CD4-positive, alpha-beta T cell treated with Interleukin-4 for 4 hours (primary cell): ENCODE data around the gene TMPRSS7.
"Not testable (repeated sequence)": the region's sequence is repeated elsewhere in the genome, so short reads cannot be mapped to it uniquely, and the experiment has no call there.

Experiments used
- DNase-seq: peaks from one replicate; pipeline ENCODE4 v3.0.0-alpha.2; 2020

The TMPRSS7 gene

GRCh38 chr3:112012205-112012992 lies 22.1 kb upstream of the TMPRSS7 start:
- DNase-seq = no peak

- peak; percentile 65 for DNase-seq
Observed at GRCh38 chr3:112013058-112013783, 21.3 kb upstream of the TMPRSS7 start.

DNA sequence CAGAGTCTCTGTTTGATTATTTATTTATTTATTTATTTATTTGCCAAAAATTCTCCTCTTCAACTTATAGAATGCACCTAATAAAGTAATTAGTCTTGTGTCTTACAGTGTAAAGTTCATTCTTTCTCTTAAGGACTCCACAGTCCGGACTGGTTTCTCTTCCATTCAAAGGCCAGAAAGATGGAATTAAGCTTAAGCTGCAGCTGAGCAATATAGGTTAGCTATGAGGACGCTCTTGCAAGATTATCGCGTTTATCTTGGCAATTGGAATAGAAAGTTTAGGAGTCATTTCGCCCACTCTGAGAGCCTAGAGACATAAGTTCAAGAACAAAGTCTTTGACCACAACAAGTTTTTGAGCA lies 20.8 kb upstream of the TMPRSS7 start:
- no peak for DNase-seq

- no peak for DNase-seq
Observed at GRCh38 chr3:112017091-112017490, 17.4 kb upstream of the TMPRSS7 start.

DNA sequence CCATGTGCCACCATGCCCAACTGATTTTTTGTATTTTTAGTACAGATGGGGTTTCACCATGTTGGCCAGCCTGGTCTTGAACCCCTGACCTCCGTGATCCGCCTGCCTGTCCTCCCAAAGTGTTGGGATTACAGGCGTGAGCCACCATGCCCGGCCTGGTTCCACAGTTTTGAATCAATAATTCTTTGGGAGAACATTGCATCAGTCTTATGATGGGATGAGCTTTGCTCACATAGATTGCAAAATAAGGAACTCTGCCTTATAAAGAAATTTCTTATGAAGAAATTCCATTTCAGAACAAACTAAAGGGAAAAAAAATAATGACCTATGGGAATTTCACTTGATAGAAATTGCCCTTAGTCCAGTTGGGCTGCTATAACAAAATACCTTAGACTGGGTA lies 15.8 kb upstream of the TMPRSS7 start:
- DNase-seq = no peak

DNA sequence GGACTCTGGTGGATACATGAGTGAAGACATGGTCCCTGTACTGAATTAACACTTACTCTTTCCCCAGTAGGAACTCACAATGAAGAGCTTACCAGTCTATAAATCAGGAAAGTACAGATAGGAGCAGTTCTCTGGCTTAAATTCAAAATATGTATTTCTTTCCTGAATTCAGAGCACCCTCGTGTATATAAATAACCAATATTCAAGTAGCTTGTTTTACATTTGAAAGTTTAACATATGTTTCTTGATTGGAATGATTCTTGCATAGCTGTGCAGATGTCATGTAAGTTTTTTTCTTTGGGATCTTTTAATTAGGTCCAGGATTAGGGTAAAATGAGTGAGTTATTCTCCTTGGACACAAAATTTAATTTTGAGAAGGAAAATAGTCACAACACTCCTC lies 14.8 kb upstream of the TMPRSS7 start:
- DNase-seq = no peak

- no peak for DNase-seq
Observed at GRCh38 chr3:112020674-112021085, 13.9 kb upstream of the TMPRSS7 start.

DNA sequence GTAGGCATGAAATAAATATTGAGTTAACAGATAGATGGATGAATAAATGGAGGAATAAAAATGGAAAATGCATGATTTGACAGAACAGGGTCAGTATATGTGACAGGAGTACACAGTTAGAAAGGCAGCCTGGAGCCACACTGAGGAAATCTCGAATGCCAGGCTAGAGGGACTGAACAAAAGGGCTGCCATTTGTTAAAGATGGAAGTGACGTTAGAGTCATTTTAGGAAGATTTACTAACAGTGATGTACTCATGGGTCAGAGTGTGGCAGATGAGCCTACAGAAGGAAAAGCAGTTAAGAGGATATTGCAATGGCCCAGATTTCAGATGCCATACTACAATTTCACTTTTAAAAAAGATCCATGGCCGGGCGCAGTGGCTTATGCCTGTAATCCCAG lies 7.4 kb upstream of the TMPRSS7 start:
- DNase-seq = no peak

DNA sequence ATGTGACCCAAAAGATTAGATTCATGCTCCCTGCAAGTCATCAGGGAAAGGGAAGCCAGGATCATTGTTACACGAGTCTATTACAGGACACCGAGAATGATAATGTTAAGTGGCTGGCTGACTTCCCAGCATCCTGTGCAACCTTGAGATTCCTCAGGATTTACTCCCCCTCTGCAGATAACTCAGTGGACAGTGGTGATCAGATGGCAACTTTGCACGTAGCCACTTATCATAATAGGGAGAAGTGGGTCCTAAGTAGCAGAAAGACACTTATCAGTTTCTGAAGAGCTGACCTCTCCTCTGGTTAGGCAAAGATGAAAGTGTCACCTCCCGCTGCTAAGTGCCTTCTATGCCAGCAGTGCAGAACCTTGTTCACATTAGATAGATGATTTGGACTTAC lies 6.7 kb upstream of the TMPRSS7 start:
- DNase-seq = no peak

- DNase-seq = no peak
Observed at GRCh38 chr3:112030901-112031300, 3.6 kb upstream of the TMPRSS7 start.

DNA sequence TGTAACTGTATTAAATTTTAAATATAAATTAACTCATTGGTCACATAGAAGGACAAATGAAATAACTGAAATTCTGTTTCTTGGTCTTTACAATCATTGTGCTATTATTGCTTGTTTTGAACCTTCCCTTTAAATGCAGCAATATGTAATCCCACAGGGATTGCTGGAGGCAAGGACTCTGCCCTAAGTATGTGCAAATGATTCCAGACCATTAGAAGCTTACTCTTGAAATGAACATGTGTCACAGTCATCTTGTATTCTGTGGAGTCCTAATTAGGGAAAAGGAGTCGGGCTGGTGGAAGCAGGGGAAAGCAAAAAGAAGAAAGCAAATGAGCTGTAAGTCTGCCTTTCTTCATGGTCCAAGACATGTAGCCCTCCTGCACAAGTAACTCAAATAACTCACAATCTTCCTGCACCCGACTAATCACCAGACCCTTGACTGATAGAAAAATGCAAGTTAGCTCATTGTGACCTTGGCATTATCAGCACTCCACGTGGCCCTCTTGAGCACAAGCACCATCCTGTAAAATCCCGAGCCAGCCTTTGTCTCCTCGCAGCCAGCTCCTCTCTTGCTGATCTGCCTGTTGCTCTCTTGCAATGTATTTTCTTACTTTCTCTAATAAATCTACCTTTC lies 2.3 kb upstream of the TMPRSS7 start:
- DNase-seq = no peak

- no peak for DNase-seq
Observed at GRCh38 chr3:112035241-112035640, 705 bp downstream of the TMPRSS7 start.

- not testable (repeated sequence) for DNase-seq
Observed at GRCh38 chr3:112037194-112037593, 2.7 kb downstream of the TMPRSS7 start.

DNA sequence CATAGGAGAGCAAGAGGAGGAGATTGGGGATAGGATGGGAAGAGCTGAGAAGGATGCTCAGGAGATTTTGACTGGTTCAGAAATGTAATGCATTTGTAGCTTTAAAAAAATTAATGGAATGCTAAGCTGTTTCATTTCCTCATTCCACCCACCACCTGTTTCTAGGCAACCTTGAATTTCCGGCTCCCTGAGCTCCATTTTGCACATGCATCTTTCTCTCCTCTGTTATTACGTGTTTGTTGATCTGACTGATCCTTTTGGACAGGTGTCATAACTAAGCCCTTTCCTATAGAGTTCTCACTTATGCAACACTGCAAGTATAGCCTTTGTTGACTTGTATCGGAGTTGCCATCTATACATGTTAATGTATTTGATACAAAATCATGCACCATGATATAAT lies 4.3 kb downstream of the TMPRSS7 start:
- no peak for DNase-seq

- DNase-seq = no peak
Observed at GRCh38 chr3:112041321-112041720, 6.8 kb downstream of the TMPRSS7 start.

- no peak for DNase-seq
Observed at GRCh38 chr3:112042842-112043280, 8.3 kb downstream of the TMPRSS7 start.

GRCh38 chr3:112043621-112044201 lies 9.2 kb downstream of the TMPRSS7 start:
- peak; percentile 63 for DNase-seq

DNA sequence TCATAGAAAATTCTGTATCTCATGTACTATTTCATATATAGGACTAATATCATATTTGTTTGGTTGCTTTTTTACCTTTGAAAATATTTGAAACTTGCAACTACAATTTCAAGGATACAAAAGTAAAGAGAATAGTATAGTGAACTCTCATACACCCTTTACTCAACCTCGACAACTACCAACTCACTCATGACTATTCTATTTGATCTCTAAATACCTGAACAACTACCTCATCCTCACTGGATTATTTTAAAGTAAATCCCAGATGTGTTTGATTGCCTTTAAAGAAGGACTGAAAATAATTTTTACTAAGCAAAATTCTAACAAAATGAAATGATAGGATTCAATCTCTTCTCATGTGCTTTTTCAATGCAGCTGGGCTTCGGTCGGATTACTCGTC lies 12.1 kb downstream of the TMPRSS7 start:
- no peak for DNase-seq

- no peak for DNase-seq
Observed at GRCh38 chr3:112047264-112047663, 12.7 kb downstream of the TMPRSS7 start.

DNA sequence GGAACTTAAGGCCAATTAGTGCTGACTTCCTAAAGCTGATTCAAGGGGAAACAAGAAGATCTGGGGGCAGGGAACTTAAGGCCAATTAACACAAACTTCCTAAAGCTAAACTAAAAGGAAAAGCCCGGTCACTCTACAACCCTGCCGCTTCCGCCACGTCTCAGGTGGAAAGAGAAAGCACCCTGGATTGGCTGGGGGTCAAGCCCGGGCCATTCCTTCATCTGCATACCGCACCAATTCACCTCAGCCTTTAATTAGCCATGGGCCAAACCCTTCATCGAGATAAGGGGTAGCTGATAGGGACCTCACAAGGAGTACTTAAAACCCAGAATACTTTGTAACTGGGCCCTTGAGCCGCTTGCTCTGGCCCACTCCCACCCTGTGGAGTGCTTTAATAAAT lies 14.4 kb downstream of the TMPRSS7 start:
- no peak for DNase-seq

GRCh38 chr3:112053229-112053628 lies 18.7 kb downstream of the TMPRSS7 start:
- no peak for DNase-seq

GRCh38 chr3:112056451-112056929 lies 22.0 kb downstream of the TMPRSS7 start:
- peak; percentile 33 for DNase-seq

GRCh38 chr3:112059497-112059896 lies 25.0 kb downstream of the TMPRSS7 start:
- DNase-seq = no peak
